ENCODE results near the gene SUCNR1.
"Not testable (repeated sequence)": the region's sequence is repeated elsewhere in the genome, so short reads cannot be mapped to it uniquely, and the experiment has no call there.

DNA sequence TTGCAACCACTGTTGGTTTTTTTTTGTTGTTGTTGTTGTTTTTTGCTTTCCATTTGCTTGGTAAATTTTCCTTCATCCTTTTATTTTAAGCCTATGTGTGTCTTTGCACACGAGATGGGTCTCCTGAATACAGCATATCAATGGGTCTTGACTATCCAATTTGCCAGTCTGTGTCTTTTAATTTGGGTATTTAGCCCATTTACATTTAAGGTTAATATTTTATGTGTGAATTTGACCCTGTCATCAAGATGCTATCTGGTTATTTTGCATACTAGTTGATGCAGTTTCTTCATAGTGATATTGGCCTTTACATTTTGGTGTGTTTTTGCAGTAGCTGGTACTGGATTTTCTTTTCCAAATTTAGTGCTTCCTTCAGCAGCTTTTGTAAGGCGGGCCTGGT, 23.4 kb upstream of the SUCNR1 start:
- TF ChIP-seq, protein P1, sequence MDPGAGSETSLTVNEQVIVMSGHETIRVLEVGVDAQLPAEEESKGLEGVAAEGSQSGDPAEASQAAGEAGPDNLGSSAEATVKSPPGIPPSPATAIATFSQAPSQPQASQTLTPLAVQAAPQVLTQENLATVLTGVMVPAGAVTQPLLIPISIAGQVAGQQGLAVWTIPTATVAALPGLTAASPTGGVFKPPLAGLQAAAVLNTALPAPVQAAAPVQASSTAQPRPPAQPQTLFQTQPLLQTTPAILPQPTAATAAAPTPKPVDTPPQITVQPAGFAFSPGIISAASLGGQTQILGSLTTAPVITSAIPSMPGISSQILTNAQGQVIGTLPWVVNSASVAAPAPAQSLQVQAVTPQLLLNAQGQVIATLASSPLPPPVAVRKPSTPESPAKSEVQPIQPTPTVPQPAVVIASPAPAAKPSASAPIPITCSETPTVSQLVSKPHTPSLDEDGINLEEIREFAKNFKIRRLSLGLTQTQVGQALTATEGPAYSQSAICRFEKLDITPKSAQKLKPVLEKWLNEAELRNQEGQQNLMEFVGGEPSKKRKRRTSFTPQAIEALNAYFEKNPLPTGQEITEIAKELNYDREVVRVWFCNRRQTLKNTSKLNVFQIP (CRISPR knock-in tag; IDR thresholded peaks at IDR 0.05; ENCODE audit: borderline replicate concordance, low read depth) = not testable (repeated sequence)
- TF ChIP-seq ZFP30 (CRISPR knock-in tag; IDR thresholded peaks at IDR 0.05); RARB (CRISPR knock-in tag; IDR thresholded peaks at IDR 0.05); PPARA (CRISPR knock-in tag; IDR thresholded peaks at IDR 0.05; ENCODE audit: borderline replicate concordance); ARNTL (CRISPR knock-in tag; IDR thresholded peaks at IDR 0.05; ENCODE audit: borderline replicate concordance, low read depth); TCF4 (CRISPR knock-in tag; IDR thresholded peaks at IDR 0.05; ENCODE audit: borderline replicate concordance); ZC3H10 (CRISPR knock-in tag; IDR thresholded peaks at IDR 0.05); BACH2 (CRISPR knock-in tag; IDR thresholded peaks at IDR 0.05; ENCODE audit: borderline replicate concordance): not testable (repeated sequence)
